Lung (tissue), 12 donors: Measurements from ENCODE around the gene LAMC3. TPM values are rescaled to one million over a fixed set of nuclear protein-coding genes. Genes with fewer than 3 reads are reported as not detected.

ENCODE experiments used
- ATAC-seq: fragments of 200-7000 bp; cut with Tn5 transposase; one replicate; pipeline ENCODE4 v1.9.1; 2020; ENCODE audit warnings: moderate number of reproducible peaks; ENCODE audit not compliant: insufficient read depth, low FRiP score
- DNase-seq, 3 donors: peaks; one replicate each; pipeline ENCODE4 v3.0.0-alpha.2; 2013 to 2017
- H3K27ac ChIP-seq, 2 donors: one replicate each; pipeline ENCODE4 v1.5.1; 2013; ENCODE audit warnings: mild to moderate bottlenecking in 2 of 2, moderate library complexity in 2 of 2, control low read depth in 1 of 2, inconsistent platforms in 1 of 2, low read depth in 1 of 2, low read length in 1 of 2
- H3K27me3 ChIP-seq, 3 donors: one replicate each; pipeline ENCODE4 v1.5.1; 2013; ENCODE audit warnings: low read length in 2 of 3; ENCODE audit not compliant: control insufficient read depth in 3 of 3, insufficient read depth in 3 of 3
- H3K36me3 ChIP-seq, 4 donors: one replicate each; pipeline ENCODE4 v1.5.1; 2013; ENCODE audit warnings: low read length in 4 of 4, mild to moderate bottlenecking in 1 of 4, moderate library complexity in 1 of 4; ENCODE audit not compliant: control insufficient read depth in 4 of 4, insufficient read depth in 4 of 4
- H3K4me1 ChIP-seq, 5 donors: one replicate each; pipeline ENCODE4 v1.5.1; 2013; ENCODE audit warnings: low read length in 5 of 5, mild to moderate bottlenecking in 2 of 5, moderate library complexity in 1 of 5; ENCODE audit not compliant: control insufficient read depth in 5 of 5, insufficient read depth in 5 of 5
- H3K4me3 ChIP-seq: one replicate; pipeline ENCODE4 v1.5.1; 2013; ENCODE audit warnings: mild to moderate bottlenecking, control low read depth, moderate library complexity
- H3K9ac ChIP-seq, 2 donors: one replicate each; pipeline ENCODE4 v1.5.1; 2013; ENCODE audit warnings: low read length in 2 of 2, control low read depth in 1 of 2; ENCODE audit not compliant: insufficient read depth in 1 of 2
- H3K9me3 ChIP-seq, 4 donors: one replicate each; pipeline ENCODE4 v1.5.1; 2013; ENCODE audit warnings: low read length in 3 of 4, mild to moderate bottlenecking in 1 of 4, moderate library complexity in 1 of 4; ENCODE audit not compliant: control insufficient read depth in 4 of 4, insufficient read depth in 3 of 4
- WGBS, 2 donors: extraction: QIAGEN DNeasy Blood & Tissue Kit; methylation state at CpG; one replicate each; pipeline ENCODE4 v1.1.7; 2013; 5-methylcytosine and 5-hydroxymethylcytosine counted together
- polyA plus RNA-seq, 2 donors: library from polyadenylated mRNA; stranded (reverse); fragments of 200-250 nt; gene quantifications; one replicate each; pipeline ENCODE4 v1.2.1, GENCODE V29; 2013
- total RNA-seq, 2 donors: library from RNA; depleted of rRNA in 1 of 2; stranded (reverse); fragments of >200 nt in 1 of 2; gene quantifications; one replicate each; pipeline ENCODE4 v1.2.1, GENCODE V29; 2014 to 2021
- TF ChIP-seq, protein P1 (sequence below): IDR thresholded peaks from 2 replicates; pipeline ENCODE4 v1.5.1; 2012; ENCODE audit warnings: mild to moderate bottlenecking; ENCODE audit errors: control extremely low read depth, extremely low read depth
- donor health status: control.
- donor health status: control.
- donor health status: Bipolar disorder and iron deficiency.
- donor health status: healthy.
- donor health status: DM: yes; HTN: yes; CAD: no.

LAMC3 gene
- total and polyA plus RNA-seq, 4 donors: 10.5 to 24.3 (median 14.1) TPM

DNA sequence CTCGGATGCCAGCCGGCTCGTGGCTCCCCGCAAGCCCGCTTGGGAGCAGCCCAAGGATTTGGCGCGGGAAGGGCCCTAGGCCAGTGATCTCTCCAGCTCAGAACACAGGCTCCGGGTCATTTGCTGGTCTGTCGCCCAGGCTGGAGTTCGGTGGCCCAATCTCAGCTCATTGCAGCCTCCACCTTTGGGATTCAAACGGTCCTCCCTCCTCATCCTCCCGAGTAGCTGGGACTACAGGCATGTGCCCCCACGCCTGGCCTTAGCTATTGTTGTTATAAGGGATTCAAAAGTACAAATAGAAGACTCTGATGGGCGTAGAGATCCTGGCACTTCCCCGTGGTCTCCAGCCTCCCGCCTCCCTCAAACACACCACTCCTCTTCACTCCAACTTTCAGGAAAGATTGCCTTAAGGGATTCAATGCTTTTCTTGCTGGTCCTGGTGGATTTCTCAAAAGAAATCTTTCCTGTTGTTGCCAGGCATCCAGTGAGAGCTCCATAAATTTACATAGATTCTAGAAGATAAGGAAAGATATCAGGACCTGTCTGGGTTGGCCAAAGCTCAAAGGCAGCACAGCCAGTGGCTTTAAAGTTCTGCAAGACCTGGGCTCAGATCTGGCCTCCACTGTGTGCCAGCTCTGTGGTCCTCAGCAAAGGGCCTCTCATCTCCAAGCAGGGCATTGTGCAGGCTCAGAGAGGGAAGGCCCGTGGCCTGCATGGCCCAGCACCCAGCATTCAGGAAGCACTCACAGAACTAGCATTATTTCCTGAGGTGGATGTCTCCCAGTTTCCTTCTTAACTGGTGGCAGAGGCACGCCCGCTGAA is 88.4 kb downstream of the LAMC3 start:
- no peaks in the 10 kb centered on the region for H3K36me3 ChIP-seq
- TF ChIP-seq, protein P1, sequence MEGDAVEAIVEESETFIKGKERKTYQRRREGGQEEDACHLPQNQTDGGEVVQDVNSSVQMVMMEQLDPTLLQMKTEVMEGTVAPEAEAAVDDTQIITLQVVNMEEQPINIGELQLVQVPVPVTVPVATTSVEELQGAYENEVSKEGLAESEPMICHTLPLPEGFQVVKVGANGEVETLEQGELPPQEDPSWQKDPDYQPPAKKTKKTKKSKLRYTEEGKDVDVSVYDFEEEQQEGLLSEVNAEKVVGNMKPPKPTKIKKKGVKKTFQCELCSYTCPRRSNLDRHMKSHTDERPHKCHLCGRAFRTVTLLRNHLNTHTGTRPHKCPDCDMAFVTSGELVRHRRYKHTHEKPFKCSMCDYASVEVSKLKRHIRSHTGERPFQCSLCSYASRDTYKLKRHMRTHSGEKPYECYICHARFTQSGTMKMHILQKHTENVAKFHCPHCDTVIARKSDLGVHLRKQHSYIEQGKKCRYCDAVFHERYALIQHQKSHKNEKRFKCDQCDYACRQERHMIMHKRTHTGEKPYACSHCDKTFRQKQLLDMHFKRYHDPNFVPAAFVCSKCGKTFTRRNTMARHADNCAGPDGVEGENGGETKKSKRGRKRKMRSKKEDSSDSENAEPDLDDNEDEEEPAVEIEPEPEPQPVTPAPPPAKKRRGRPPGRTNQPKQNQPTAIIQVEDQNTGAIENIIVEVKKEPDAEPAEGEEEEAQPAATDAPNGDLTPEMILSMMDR: no peak
- WGBS, 2 donors: 33 to 44% methylated on average over 19 of the region's 19 CpGs
- DNase-seq (no peak), ATAC-seq (no peak)
- H3K4me1 ChIP-seq: no peaks in the 10 kb centered on the region
- peak overlapping the region; percentile 28 for H3K4me3 ChIP-seq
- no peak overlapping the region for H3K27ac ChIP-seq
- H3K9me3 ChIP-seq: no peaks in the 10 kb centered on the region
- H3K27me3 ChIP-seq: no peaks in the 10 kb centered on the region
- no peak overlapping the region for H3K9ac ChIP-seq

DNA sequence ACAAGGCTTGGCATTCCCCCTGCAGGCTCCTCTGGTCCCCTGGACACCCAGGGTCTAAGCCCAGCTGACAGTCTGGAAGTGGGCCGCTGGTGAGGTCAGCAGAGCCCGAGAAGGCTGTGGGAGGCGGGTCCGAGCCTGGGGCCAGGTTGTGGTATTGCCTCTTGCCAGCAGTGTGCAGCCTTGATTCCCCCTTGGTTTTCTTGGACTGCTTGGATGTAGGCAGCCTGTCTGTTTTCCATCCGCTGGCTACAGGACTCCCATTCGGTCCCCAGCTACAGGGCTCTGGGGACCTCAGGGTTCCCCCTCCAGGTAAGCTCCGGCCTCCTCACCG is 88.9 kb downstream of the LAMC3 start:
- H3K9ac ChIP-seq: no peak overlapping the region
- TF ChIP-seq, protein P1: no peak
- H3K9me3 ChIP-seq: no peaks in the 10 kb centered on the region
- no peaks in the 10 kb centered on the region for H3K36me3 ChIP-seq
- no peak overlapping the region for H3K27ac ChIP-seq
- H3K27me3 ChIP-seq: no peaks in the 10 kb centered on the region
- peaks cover 0 to 3% (median 0%) of the 10 kb centered on the region in 5 donors for H3K4me1 ChIP-seq
- no peak for DNase-seq
- 86 to 89% methylated on average over 8 of the region's 8 CpGs for WGBS, 2 donors
- no peak for ATAC-seq
- no peak overlapping the region for H3K4me3 ChIP-seq

DNA sequence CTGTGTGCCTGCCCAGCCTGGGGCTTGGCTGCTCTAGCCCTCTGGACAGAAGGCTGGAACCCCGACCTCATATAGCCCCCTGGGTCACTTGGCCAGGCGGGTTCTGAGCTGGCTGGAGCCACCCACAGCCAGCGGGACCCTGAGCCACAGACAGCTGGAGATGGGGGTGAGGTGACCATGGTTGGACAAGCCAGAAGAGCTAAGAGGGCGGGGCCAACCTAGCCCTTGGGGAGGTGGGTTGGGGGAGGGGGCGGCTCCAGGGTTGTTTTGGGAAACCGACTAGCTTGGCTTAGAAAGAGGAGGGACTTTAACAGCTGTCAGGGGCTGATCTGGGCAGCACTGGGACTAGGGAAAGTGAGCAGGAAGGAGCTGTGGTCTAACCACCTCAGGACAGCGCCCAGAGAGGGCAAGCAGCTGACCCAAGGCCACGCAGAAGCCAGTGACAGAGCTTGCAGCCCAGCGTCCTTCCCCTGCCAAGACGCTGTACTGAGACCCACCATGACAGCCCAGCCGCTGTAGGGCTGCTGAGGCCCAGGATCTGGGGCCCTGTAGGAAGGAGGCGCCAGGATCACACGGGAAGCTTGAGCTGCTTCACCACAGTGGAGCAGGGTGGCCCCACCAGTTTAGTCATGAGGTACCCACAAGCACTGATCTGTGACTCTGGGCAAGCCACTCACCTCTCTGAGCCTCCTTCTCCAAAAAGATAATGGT is 89.6 kb downstream of the LAMC3 start:
- TF ChIP-seq, protein P1: no peak
- WGBS, 2 donors: 87 to 89% methylated on average over 13 of the region's 13 CpGs
- Histone ChIP-seq H3K27ac (no peak overlapping the region), H3K9me3 (no peaks in the 10 kb centered on the region), H3K4me3 (no peak overlapping the region), H3K4me1 (peaks cover 0 to 3% (median 0%) of the 10 kb centered on the region in 5 donors), H3K36me3 (no peaks in the 10 kb centered on the region), H3K27me3 (no peaks in the 10 kb centered on the region), H3K9ac (no peak overlapping the region)
- DNase-seq (no peak), ATAC-seq (no peak)
